ENCODE results near the gene MYL3. TPM values are rescaled to one million over a fixed set of nuclear protein-coding genes. Genes with fewer than 3 reads are reported as not detected.
A peak's percentile ranks its signal among the peaks of the same experiment; 100 is the strongest.
"Not testable (repeated sequence)": the region's sequence is repeated elsewhere in the genome, so short reads cannot be mapped to it uniquely, and the experiment has no call there.

MYL3 gene
- total RNA-seq (1 to 10 TPM; 1.2 to 3.0 TPM), polyA plus RNA-seq (ENCODE audit: insufficient read depth, low read depth, low replicate concordance) (14.5 TPM)
- long read RNA-seq, donor 1: 0 reads
- long read RNA-seq, donor 2: 0 reads

DNA sequence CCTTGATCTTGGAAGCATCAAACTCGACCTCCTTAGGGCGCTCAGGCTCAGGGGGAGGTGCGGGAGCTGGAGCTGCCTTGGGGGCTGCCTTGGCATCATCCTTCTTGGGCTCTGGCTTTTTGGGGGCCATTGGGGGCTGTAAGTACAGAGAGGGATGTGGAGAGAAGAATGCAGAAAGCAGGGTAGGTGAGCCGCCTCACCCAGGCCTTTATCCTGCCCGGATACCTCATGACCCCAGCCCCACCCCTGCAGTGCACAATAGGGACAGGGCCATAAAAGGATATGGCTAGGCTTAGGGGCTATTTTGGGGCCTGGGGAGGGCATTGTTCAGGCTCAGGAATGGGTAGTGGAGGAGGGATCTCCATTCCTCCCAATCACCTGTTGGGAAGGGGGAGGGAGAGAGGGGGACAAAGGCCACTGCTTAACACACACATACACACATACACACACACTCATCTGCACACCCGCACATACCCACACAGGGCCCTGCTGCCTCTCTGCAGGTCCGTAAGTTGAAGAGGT is at the start of gene MYL3:
Gene MYL3 (minus strand): TSS at position 184 of the 522 bp plus-strand sequence. CDS start 54 bp downstream, at position 130.
- Histone ChIP-seq H3K27ac (no peak within 1 kb of the TSS), H3K4me1 (peaks cover 20% of the 10 kb centered on the region), H3K27me3 (no peaks in the 10 kb centered on the region), H3K4me3 (no peak within 1 kb of the TSS), H3K9me3 (no peaks in the 10 kb centered on the region), H3K36me3 (ENCODE audit: low read depth, missing control alignments) (no peaks in the 10 kb centered on the region)
- TF ChIP-seq POLR2A (IDR thresholded peaks at IDR 0.05) (no peak), CTCF (IDR thresholded peaks at IDR 0.05) (no peak)
- WGBS, 2 donors: 91 to 92% methylated on average over 2 to 7 of the region's 7 CpGs
- no peak for DNase-seq
- intact Hi-C loops (cut with DNase I; ENCODE audit: low total_unique reads): no loop called here

GRCh38 chr3:46912986-46913385 is 49.7 kb upstream of the MYL3 start:
- TF ChIP-seq POLR2A (IDR thresholded peaks at IDR 0.05): no peak
- TF ChIP-seq CTCF (IDR thresholded peaks at IDR 0.05): no peak
- no peak for DNase-seq
- no peak overlapping the region for H3K27ac ChIP-seq
- H3K27me3 ChIP-seq: no peaks in the 10 kb centered on the region
- intact Hi-C loops (cut with DNase I; ENCODE audit: low total_unique reads): no loop called here
- WGBS, 2 donors: 79 to 98% methylated on average over 3 of the region's 3 CpGs
- H3K9me3 ChIP-seq: no peaks in the 10 kb centered on the region
- no peaks in the 10 kb centered on the region for H3K36me3 ChIP-seq (ENCODE audit: low read depth, missing control alignments)
- H3K4me3 ChIP-seq: no peak overlapping the region
- H3K4me1 ChIP-seq: peaks cover 9% of the 10 kb centered on the region

- H3K27me3 ChIP-seq; H3K4me3 ChIP-seq; H3K27ac ChIP-seq; H3K9me3 ChIP-seq; DNase-seq; intact Hi-C loops (cut with DNase I; ENCODE audit: low total_unique reads); H3K36me3 ChIP-seq (ENCODE audit: low read depth, missing control alignments); H3K4me1 ChIP-seq: not testable (repeated sequence)
- 79 to 83% methylated on average over 10 of the region's 10 CpGs for WGBS, 2 donors
Measured at GRCh38 chr3:46910914-46911313, 47.7 kb upstream of the MYL3 start.

GRCh38 chr3:46910166-46910760 is 47.0 kb upstream of the MYL3 start:
- H3K4me1 ChIP-seq: peaks cover 9% of the 10 kb centered on the region
- WGBS, 2 donors: 80 to 94% methylated on average over 2 to 6 of the region's 6 CpGs
- H3K36me3 ChIP-seq (ENCODE audit: low read depth, missing control alignments): no peaks in the 10 kb centered on the region
- H3K27ac ChIP-seq: no peak overlapping the region
- intact Hi-C loops (cut with DNase I; ENCODE audit: low total_unique reads): no loop called here
- H3K9me3 ChIP-seq: no peaks in the 10 kb centered on the region
- no peak for TF ChIP-seq POLR2A (IDR thresholded peaks at IDR 0.05)
- no peak for TF ChIP-seq CTCF (IDR thresholded peaks at IDR 0.05)
- H3K27me3 ChIP-seq: no peaks in the 10 kb centered on the region
- H3K4me3 ChIP-seq: no peak overlapping the region
- DNase-seq: no peak

GRCh38 chr3:46909535-46910161 is 46.4 kb upstream of the MYL3 start:
- TF ChIP-seq POLR2A (IDR thresholded peaks at IDR 0.05): no peak
- TF ChIP-seq CTCF (IDR thresholded peaks at IDR 0.05): peak; percentile 77 to 82 (median 79)
- intact Hi-C loops (cut with DNase I; ENCODE audit: low total_unique reads): no loop called here
- H3K27me3 ChIP-seq: no peaks in the 10 kb centered on the region
- H3K36me3 ChIP-seq (ENCODE audit: low read depth, missing control alignments): no peaks in the 10 kb centered on the region
- H3K9me3 ChIP-seq: no peaks in the 10 kb centered on the region
- H3K4me1 ChIP-seq: peaks cover 9% of the 10 kb centered on the region
- H3K27ac ChIP-seq: no peak overlapping the region
- peak; percentile 83 for DNase-seq
- no peak overlapping the region for H3K4me3 ChIP-seq
- 42 to 47% methylated on average over 13 to 17 of the region's 18 CpGs for whole genome bisulfite sequencing, 2 donors
